Keratinocyte (primary cell): ENCODE measurements around the gene PAPPA.

Source experiments
- EZH2 ChIP-seq: IDR thresholded peaks from one replicate; pipeline ENCODE4 v1.6.1; 2012; ENCODE audit warnings: inconsistent platforms, mild to moderate bottlenecking, low read length, moderate library complexity
- TF ChIP-seq, protein P1 (sequence below), 3 experiments: IDR thresholded peaks in 1 of 3; conservative IDR thresholded peaks in 1 of 3; optimal IDR thresholded peaks in 1 of 3; 2 replicates in 2 of 3; 3 replicates in 1 of 3; pipeline versions ENCODE3 to v1.5.1; 2011; ENCODE audit warnings: low read length in 3 of 3, mild to moderate bottlenecking in 3 of 3, moderate library complexity in 2 of 3, control low read depth in 1 of 3, inconsistent platforms in 1 of 3; ENCODE audit not compliant: insufficient read depth in 2 of 3; ENCODE audit errors: extremely low read depth in 1 of 3

GRCh38 chr9:116303886-116304538 lies 150.4 kb downstream of the PAPPA start:
- TF ChIP-seq, protein P1, sequence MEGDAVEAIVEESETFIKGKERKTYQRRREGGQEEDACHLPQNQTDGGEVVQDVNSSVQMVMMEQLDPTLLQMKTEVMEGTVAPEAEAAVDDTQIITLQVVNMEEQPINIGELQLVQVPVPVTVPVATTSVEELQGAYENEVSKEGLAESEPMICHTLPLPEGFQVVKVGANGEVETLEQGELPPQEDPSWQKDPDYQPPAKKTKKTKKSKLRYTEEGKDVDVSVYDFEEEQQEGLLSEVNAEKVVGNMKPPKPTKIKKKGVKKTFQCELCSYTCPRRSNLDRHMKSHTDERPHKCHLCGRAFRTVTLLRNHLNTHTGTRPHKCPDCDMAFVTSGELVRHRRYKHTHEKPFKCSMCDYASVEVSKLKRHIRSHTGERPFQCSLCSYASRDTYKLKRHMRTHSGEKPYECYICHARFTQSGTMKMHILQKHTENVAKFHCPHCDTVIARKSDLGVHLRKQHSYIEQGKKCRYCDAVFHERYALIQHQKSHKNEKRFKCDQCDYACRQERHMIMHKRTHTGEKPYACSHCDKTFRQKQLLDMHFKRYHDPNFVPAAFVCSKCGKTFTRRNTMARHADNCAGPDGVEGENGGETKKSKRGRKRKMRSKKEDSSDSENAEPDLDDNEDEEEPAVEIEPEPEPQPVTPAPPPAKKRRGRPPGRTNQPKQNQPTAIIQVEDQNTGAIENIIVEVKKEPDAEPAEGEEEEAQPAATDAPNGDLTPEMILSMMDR (optimal IDR thresholded peaks at IDR 0.05 in 1 of 3, IDR thresholded peaks at IDR 0.05 in 1 of 3, conservative IDR thresholded peaks at IDR 0.05 in 1 of 3; ENCODE audit: extremely low read depth in 1 of 3, insufficient read depth in 2 of 3, low read length in 3 of 3) = no peak
- no peak for TF ChIP-seq EZH2
